ENCODE results near the gene TRMT112. TPM values are rescaled to one million over a fixed set of nuclear protein-coding genes. Genes with fewer than 3 reads are reported as not detected.

TRMT112 gene
- total RNA-seq, 4 donors from 2014 or later = 202 to 248 (median 211) TPM

DNA sequence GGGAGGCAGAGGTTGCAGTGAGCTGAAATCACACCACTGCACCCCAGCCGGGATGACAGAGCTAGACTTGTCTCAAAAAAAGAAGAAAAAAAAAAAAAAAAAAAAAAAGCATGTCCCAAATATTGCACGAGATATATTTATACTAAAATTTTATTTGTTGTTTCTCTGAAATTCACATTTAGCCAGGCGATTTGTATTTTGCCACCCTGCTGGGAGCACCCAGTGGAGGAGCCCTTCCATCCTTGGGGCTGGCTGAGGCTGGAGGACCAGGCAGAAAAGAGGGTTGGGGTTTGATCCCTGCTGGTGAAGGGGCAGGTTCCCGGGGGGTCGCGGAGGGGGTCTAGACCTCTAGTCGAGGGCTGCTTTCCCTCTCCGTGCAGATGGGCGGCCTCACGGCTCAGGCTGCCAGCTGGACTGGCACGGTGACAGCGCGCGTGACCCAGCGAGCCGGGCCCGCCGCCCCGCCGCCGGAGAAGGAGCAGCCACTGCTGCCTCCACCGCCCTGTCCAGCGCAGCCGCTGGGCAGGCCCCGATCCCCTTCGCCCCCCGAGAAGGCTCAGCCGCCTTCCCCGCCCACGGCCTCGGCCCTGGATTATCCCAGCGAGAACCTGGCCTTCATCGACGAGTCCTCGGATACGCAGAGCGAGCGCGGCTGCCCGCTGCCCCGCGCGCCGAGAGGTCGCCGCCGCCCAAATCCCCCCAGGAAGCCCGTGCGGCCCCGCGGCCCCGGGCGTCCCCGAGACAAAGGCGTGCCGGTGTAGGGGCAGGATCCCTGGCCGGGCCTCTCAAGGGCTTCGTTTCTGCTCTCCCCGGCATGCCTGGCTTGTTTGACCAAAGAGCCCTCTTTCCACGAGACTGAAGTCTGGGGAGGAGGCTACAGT lies 18.2 kb downstream of the TRMT112 start:
- Histone ChIP-seq H3K27me3 (peaks cover 9 to 88% (median 18%) of the 10 kb centered on the region in 4 donors), H3K36me3 (no peaks in the 10 kb centered on the region), H3K9me3 (no peaks in the 10 kb centered on the region), H3K4me1 (peaks cover 26 to 56% (median 26%) of the 10 kb centered on the region in 3 donors), H3K27ac (peak overlapping the region in 2 of 4 donors; percentile 42 to 64), H3K4me3 (peak overlapping the region; percentile 26 to 67 (median 46))
- intact Hi-C loops (cut with DNase I) = no loop called here
- no peak for TF ChIP-seq POLR2A (IDR thresholded peaks at IDR 0.05)
- TF ChIP-seq, protein P1, sequence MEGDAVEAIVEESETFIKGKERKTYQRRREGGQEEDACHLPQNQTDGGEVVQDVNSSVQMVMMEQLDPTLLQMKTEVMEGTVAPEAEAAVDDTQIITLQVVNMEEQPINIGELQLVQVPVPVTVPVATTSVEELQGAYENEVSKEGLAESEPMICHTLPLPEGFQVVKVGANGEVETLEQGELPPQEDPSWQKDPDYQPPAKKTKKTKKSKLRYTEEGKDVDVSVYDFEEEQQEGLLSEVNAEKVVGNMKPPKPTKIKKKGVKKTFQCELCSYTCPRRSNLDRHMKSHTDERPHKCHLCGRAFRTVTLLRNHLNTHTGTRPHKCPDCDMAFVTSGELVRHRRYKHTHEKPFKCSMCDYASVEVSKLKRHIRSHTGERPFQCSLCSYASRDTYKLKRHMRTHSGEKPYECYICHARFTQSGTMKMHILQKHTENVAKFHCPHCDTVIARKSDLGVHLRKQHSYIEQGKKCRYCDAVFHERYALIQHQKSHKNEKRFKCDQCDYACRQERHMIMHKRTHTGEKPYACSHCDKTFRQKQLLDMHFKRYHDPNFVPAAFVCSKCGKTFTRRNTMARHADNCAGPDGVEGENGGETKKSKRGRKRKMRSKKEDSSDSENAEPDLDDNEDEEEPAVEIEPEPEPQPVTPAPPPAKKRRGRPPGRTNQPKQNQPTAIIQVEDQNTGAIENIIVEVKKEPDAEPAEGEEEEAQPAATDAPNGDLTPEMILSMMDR (IDR thresholded peaks at IDR 0.05) = no peak
- DNase-seq = no peak
- 10 to 23% methylated on average over 5 to 12 of the region's 60 CpGs for WGBS, 2 donors

DNA sequence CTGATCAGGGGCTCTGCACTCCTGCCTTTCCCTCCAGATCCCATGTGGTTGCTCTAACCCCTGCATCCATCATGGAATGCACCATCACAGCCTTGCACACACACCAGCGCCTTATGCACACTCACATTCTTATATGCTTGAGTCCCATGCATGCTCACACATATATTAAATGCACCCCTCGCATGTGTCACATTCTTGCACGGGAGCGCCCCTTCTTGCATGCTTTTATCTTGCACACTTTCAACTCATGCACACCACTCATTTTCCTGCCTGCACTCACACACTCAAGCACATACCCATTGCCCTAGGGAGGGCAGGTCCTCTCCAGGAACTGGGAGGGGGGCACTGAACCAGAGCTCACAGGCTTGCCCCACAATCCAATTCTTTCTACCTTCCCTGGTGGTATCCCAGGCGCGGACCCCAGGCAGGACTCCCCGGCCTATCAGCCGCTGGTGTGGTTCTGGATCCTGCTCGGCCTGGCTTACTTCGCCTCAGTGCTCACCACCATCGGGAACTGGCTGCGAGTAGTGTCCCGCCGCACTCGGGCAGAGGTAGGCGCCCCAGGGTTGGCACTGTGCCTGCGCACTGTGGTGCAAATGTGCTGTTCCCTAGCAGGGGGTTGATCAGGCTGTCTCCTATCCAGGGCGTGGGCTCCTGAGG lies 19.5 kb downstream of the TRMT112 start:
- Histone ChIP-seq H3K4me3 (no peak overlapping the region), H3K27me3 (peaks cover 9 to 100% (median 21%) of the 10 kb centered on the region in 4 donors), H3K9me3 (no peaks in the 10 kb centered on the region), H3K4me1 (peaks cover 20 to 48% (median 21%) of the 10 kb centered on the region in 3 donors), H3K36me3 (no peaks in the 10 kb centered on the region), H3K27ac (no peak overlapping the region)
- intact Hi-C loops (cut with DNase I) = no loop called here
- 54 to 67% methylated on average over 5 to 8 of the region's 18 CpGs for whole genome bisulfite sequencing, 2 donors
- no peak for DNase-seq
- no peak for TF ChIP-seq POLR2A (IDR thresholded peaks at IDR 0.05)
- TF ChIP-seq, protein P1 (IDR thresholded peaks at IDR 0.05) = no peak

DNA sequence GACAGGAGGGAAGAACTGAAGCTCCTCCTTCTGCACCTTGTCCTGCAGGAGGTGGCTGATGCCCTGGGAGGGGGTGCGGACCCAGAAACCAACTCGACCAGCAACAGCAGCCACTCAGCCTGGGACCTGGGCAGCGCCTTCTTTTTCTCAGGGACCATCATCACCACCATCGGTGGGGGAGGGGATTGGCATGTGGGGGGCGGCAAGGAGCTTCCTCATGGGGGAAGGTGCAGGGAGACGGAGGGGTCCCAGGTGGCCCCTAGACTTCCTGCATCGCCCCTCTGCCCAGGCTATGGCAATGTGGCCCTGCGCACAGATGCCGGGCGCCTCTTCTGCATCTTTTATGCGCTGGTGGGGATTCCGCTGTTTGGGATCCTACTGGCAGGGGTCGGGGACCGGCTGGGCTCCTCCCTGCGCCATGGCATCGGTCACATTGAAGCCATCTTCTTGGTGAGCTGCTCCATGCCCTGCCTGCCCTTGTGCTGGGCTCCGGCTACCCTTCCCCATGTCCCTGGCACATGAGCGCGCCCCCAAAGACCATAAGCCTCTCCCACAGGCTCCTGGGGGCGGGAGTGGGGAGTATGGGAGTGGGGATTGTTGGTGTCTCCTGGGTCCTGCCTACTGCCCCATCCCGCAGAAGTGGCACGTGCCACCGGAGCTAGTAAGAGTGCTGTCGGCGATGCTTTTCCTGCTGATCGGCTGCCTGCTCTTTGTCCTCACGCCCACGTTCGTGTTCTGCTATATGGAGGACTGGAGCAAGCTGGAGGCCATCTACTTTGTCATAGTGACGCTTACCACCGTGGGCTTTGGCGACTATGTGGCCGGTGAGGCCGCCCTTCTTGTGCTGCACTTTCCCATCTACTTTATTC lies 20.3 kb downstream of the TRMT112 start:
- WGBS, 2 donors = 30 to 38% methylated on average over 5 to 17 of the region's 34 CpGs
- H3K27ac ChIP-seq = no peak overlapping the region
- H3K4me3 ChIP-seq = no peak overlapping the region
- intact Hi-C loops (cut with DNase I) = no loop called here
- no peak for DNase-seq
- H3K9me3 ChIP-seq = no peaks in the 10 kb centered on the region
- peaks cover 25 to 55% (median 28%) of the 10 kb centered on the region in 3 donors for H3K4me1 ChIP-seq
- TF ChIP-seq, protein P1 (IDR thresholded peaks at IDR 0.05) = no peak
- TF ChIP-seq POLR2A (IDR thresholded peaks at IDR 0.05) = no peak
- no peaks in the 10 kb centered on the region for H3K36me3 ChIP-seq
- H3K27me3 ChIP-seq = peaks cover 11 to 100% (median 26%) of the 10 kb centered on the region in 4 donors

DNA sequence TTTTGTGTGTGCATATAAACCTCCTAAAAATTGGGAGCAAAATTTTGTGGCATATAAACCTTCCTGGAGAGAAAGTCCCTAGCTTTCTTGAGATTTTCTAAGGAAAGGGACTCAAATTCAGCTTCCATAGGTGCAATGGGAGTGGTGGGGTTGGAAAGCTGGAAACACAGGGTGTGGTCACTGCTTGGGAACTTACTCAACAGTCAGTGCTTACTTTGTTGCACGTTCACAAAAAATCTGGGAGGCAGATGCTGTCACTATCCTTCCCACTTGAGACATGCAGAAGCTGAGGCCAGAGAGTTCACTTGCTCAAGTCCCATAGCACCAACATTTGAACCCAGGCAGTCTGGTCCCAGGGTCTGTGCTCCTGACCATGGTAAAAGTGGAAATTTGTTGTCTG lies 21.1 kb downstream of the TRMT112 start:
- Histone ChIP-seq H3K27me3 (peaks cover 17 to 100% (median 27%) of the 10 kb centered on the region in 4 donors), H3K4me1 (peaks cover 26 to 58% (median 37%) of the 10 kb centered on the region in 3 donors), H3K9me3 (no peaks in the 10 kb centered on the region), H3K4me3 (no peak overlapping the region), H3K36me3 (no peaks in the 10 kb centered on the region), H3K27ac (no peak overlapping the region)
- DNase-seq = no peak
- no peak for TF ChIP-seq POLR2A (IDR thresholded peaks at IDR 0.05)
- 20% methylated on average over 1 of the region's 1 CpG for WGBS, 2 donors
- intact Hi-C loops (cut with DNase I) = no loop called here

DNA sequence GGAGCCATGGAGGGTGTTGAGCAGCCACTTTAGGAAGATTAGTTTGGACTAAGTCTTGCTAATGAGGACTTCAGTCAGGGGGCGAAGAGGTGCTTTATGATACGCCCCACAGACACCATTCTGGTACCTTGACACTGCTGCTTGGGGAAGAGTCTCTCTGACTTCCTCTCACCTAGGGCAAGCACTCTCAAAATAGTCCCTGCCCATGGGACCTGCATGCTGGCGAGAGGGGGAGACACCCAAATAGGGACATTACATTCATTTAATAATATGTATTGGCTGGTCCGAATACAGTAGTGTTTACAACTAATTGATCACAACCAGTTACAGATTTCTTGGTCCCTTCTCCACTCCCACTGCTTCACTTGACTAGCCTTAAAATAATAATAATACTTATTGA lies 21.6 kb downstream of the TRMT112 start:
- peaks cover 17 to 100% (median 29%) of the 10 kb centered on the region in 4 donors for H3K27me3 ChIP-seq
- WGBS, 2 donors = 87 to 90% methylated on average over 4 of the region's 4 CpGs
- TF ChIP-seq, protein P1 (IDR thresholded peaks at IDR 0.05) = no peak
- H3K27ac ChIP-seq = no peak overlapping the region
- intact Hi-C loops (cut with DNase I) = no loop called here
- H3K9me3 ChIP-seq = no peaks in the 10 kb centered on the region
- no peaks in the 10 kb centered on the region for H3K36me3 ChIP-seq
- no peak overlapping the region for H3K4me3 ChIP-seq
- H3K4me1 ChIP-seq = peaks cover 29 to 58% (median 38%) of the 10 kb centered on the region in 3 donors
- no peak for DNase-seq
